ENCODE results near the gene TOLLIP. TPM values are rescaled to one million over a fixed set of nuclear protein-coding genes. Genes with fewer than 3 reads are reported as not detected.

TOLLIP gene
- total and polyA plus RNA-seq, 9 of the 15 experiments (the other 6 are each of a cell fraction or from before 2014, with no cell fraction given): 0.23 to 22.8 (median 7.1) TPM

DNA sequence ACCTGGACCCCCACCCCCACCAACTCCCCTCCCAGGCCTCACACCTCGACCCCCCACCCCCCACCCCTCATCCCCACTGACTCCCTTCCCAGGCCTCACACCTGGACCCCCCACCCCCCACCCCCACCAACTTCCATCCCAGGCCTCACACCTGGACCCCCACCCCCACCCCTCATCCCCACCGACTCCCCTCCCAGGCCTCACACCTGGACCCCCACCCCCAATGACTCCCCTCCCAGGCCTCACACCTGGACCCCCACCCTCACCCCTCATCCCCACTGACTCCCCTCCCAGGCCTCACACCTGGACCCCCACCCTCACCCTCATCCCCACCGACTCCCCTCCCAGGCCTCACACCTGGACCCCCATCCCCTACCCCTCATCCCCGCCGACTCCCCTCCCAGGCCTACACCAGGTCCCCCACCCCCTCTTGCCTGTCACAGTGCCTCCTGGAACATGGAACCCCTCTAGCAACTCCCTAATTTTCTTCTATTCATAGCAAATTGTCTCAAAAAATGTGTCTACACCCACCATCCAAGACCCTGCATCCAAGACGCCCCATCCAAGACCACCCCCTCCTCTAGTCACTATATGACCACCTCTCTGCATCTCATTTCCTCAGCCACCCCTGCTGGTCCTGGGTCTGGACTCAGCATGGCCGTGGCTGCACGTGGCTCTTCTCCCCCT lies 43.4 kb upstream of the TOLLIP start (continued):
- TF ChIP-seq FOXK2 (conservative IDR thresholded peaks at IDR 0.05 in 1 of 2, IDR thresholded peaks at IDR 0.05 in 1 of 2; ENCODE audit: low read depth in 2 of 2) (no peak), ZZZ3 (IDR thresholded peaks at IDR 0.05) (no peak), DDX20 (tag; IDR thresholded peaks at IDR 0.05; ENCODE audit: low read depth) (no peak)

DNA sequence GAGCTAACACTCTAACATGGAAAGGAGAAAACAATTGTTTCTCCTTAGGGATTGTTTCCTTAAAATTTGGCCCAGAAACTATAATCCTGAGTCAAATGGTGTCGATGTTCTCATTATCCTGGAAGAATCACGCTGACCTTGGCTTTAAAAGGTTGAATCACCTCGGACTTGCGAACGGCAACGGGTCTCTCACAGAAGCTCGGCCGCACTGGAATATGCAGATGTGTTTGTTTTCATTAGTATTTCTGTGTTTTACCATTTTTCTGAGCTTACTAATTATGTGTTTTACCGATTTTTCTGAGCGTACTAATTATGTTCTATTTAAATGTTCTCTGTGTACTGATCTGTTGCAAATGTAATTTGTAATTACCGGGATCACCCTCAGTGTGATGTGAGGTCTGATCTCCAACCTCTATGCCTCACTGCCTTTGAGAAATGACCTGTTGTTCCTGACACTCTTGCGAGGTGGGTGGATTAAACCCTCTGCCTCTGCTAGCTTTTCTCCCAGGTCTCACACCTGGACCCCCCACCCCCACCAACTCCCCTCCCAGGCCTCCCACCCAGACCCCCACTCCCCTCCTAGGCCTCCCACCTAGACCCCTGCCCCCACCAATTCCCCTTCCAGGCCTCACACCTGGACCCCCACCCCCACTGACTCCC lies 42.0 kb upstream of the TOLLIP start:
- Histone ChIP-seq H3K27ac (ENCODE audit: extremely low read depth, low read depth, low read length) (peak overlapping the region; percentile 70; the same call in 2 of the 3 replicates), H3K4me3 (no peak overlapping the region), H3K4me2 (ENCODE audit: insufficient read depth, low read length) (no peak overlapping the region), H4K20me1 (replicated peaks; ENCODE audit: control insufficient read depth, insufficient read depth, low read length) (no peaks in the 10 kb centered on the region), H3K4me1 (replicated peaks in 1 of 2; ENCODE audit: control insufficient read depth in 2 of 2, insufficient read depth in 2 of 2, low read length in 2 of 2) (peaks cover 7 to 40% of the 10 kb centered on the region in 2 experiments; a peak in 4 of 5 replicates), H3K27me3 (ENCODE audit: control insufficient read depth in 2 of 2, insufficient read depth in 2 of 2, low read length in 2 of 2) (peaks cover 22 to 64% of the 10 kb centered on the region in 2 experiments; a peak in 4 of 5 replicates), H2AFZ (ENCODE audit: low read depth, low read length) (peak overlapping the region; percentile 1; the same call in 1 of the 2 replicates), H3K9ac (ENCODE audit: insufficient read depth in 1 of 2, low read depth in 2 of 2, low read length in 2 of 2) (peak overlapping the region in 1 of 2 experiments; percentile 61; a peak in 3 of 4 replicates), H3K9me1 (ENCODE audit: control insufficient read depth, insufficient read depth, low read length) (no peaks in the 10 kb centered on the region), H3K9me3 (replicated peaks; ENCODE audit: control insufficient read depth, insufficient read depth, low read depth, low read length) (no peaks in the 10 kb centered on the region), H3K79me2 (ENCODE audit: control insufficient read depth, insufficient read depth, low read length) (no peaks in the 10 kb centered on the region), H3K36me3 (ENCODE audit: control insufficient read depth, insufficient read depth, low read length) (no peaks in the 10 kb centered on the region)
- in situ Hi-C loops (cut with MboI): no loop called here
- no TSS peak for BruUV-seq (replicated peaks)
- POLR2A ChIA-PET: interaction anchor here (0.5 to 1.2 kb wide), 8 partner anchors 12 to 1310 kb away, joined by 3 to 5 read pairs (median 3); no protein-coding TSS in a partner anchor
- ATAC-seq (peak; percentile 79), DNase-seq (ENCODE audit: extremely low read depth in 1 of 4, low spot score in 3 of 4) (peak; percentile 71 to 81 (median 75)), FAIRE-seq (peak; percentile 64)
- 2% methylated on average over 12 of the region's 12 CpGs for WGBS (ENCODE audit: insufficient coverage, low coverage, missing lambda C conversion rate)
- CTCF ChIA-PET (ENCODE audit: low intra/inter-chr PET ratio): no interaction called here
- intact Hi-C loops (cut with micrococcal nuclease): no loop called here
- TF ChIP-seq ZNF184 (CRISPR knock-in tag; IDR thresholded peaks at IDR 0.05) (no peak), ZNF274 (IDR thresholded peaks at IDR 0.05; ENCODE audit: borderline replicate concordance, low read depth, low read length) (no peak), CTBP1 (IDR thresholded peaks at IDR 0.05; ENCODE audit: borderline replicate concordance) (no peak), ZNF79 (CRISPR knock-in tag; IDR thresholded peaks at IDR 0.05; ENCODE audit: low read depth) (no peak), ZNF699 (CRISPR knock-in tag; IDR thresholded peaks at IDR 0.05; ENCODE audit: insufficient replicate concordance) (no peak), TEAD4 (IDR thresholded peaks at IDR 0.05; ENCODE audit: low read length) (peak; percentile 83), TEAD4 (CRISPR knock-in tag; IDR thresholded peaks at IDR 0.05; ENCODE audit: borderline replicate concordance) (no peak), HEY1 (CRISPR knock-in tag; IDR thresholded peaks at IDR 0.05; ENCODE audit: borderline replicate concordance) (no peak), SETDB1 (IDR thresholded peaks at IDR 0.05; ENCODE audit: low read length) (no peak), TAF15 (IDR thresholded peaks at IDR 0.05; ENCODE audit: low read depth, low read length) (no peak), FOS (IDR thresholded peaks at IDR 0.05; ENCODE audit: extremely low read depth, insufficient read length) (no peak), GATAD2B (IDR thresholded peaks at IDR 0.05; ENCODE audit: borderline replicate concordance) (no peak), ZNF121 (CRISPR knock-in tag; conservative IDR thresholded peaks at IDR 0.05) (no peak), GATAD2A (IDR thresholded peaks at IDR 0.05) (no peak), KLF6 (CRISPR knock-in tag; IDR thresholded peaks at IDR 0.05; ENCODE audit: borderline replicate concordance) (no peak), ZBTB34 (CRISPR knock-in tag; IDR thresholded peaks at IDR 0.05) (no peak)
- TF ChIP-seq, protein P1, sequence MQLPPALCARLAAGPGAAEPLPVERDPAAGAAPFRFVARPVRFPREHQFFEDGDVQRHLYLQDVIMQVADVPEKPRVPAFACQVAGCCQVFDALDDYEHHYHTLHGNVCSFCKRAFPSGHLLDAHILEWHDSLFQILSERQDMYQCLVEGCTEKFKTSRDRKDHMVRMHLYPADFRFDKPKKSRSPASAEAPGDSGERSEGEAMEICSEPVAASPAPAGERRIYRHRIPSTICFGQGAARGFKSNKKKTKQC (CRISPR knock-in tag; IDR thresholded peaks at IDR 0.05): no peak

Data from K562 (cell line).